Spleen (tissue), 11 donors: ENCODE data around the gene RNF6. TPM values are rescaled to one million over a fixed set of nuclear protein-coding genes. Genes with fewer than 3 reads are reported as not detected.
A peak's percentile ranks its signal among the peaks of the same experiment; 100 is the strongest.

Experiments used
- DNase-seq: peaks from one replicate; pipeline ENCODE4 v3.0.0-alpha.2; 2020
- H3K27ac ChIP-seq, 8 donors: fragments of 200-600 bp; sonication (generic) in 7 of 8; 1 replicate in 4 of 8; 2 replicates in 4 of 8; pipeline versions ENCODE4 v1.5.0 to v1.8.0; 2016 to 2021; ENCODE audit warnings: inconsistent platforms in 4 of 8, mild to moderate bottlenecking in 4 of 8, moderate library complexity in 1 of 8
- H3K27me3 ChIP-seq, 7 donors: fragments of 200-600 bp; sonication (generic) in 6 of 7; replicated peaks in 1 of 7; 1 replicate in 4 of 7; 2 replicates in 3 of 7; pipeline versions ENCODE4 v1.5.0 to v1.8.0; 2016 to 2021; ENCODE audit warnings: inconsistent platforms in 3 of 7, mild to moderate bottlenecking in 1 of 7
- H3K36me3 ChIP-seq, 6 donors: fragments of 200-600 bp; sonication (generic) in 5 of 6; 1 replicate in 4 of 6; 2 replicates in 2 of 6; pipeline versions ENCODE4 v1.5.0 to v1.8.0; 2016 to 2021; ENCODE audit warnings: inconsistent platforms in 2 of 6
- H3K4me1 ChIP-seq, 6 donors: fragments of 200-600 bp; sonication (generic) in 5 of 6; 1 replicate in 3 of 6; 2 replicates in 3 of 6; pipeline versions ENCODE4 v1.5.0 to v1.8.0; 2016 to 2021; ENCODE audit warnings: inconsistent platforms in 3 of 6
- H3K4me3 ChIP-seq, 8 donors: fragments of 200-600 bp; sonication (generic) in 7 of 8; 1 replicate in 4 of 8; 2 replicates in 4 of 8; pipeline versions ENCODE4 v1.5.0 to v1.8.0; 2016 to 2021; ENCODE audit warnings: inconsistent platforms in 4 of 8, mild to moderate bottlenecking in 4 of 8, moderate library complexity in 2 of 8
- H3K9me3 ChIP-seq, 8 donors: fragments of 200-600 bp; sonication (generic) in 7 of 8; 1 replicate in 4 of 8; 2 replicates in 4 of 8; pipeline versions ENCODE4 v1.5.0 to v1.8.0; 2016 to 2021; ENCODE audit warnings: inconsistent platforms in 4 of 8
- POLR2A ChIP-seq, 3 donors: fragments of 450-650 bp; IDR thresholded peaks; one replicate each; pipeline ENCODE4 v1.5.1; 2017; ENCODE audit warnings: antibody characterized with exemption in 3 of 3, mild to moderate bottlenecking in 1 of 3
- POLR2AphosphoS5 ChIP-seq, 3 donors: sonication (generic); formaldehyde crosslinking; IDR thresholded peaks; one replicate each; pipeline ENCODE4 v1.5.1; 2017; ENCODE audit warnings: antibody characterized with exemption in 3 of 3
- whole genome bisulfite sequencing, 5 donors: extraction: QIAGEN DNeasy Blood & Tissue Kit in 3 of 5; methylation state at CpG; one replicate each; pipeline versions ENCODE4 v1.1.5 to v1.1.7; 2013 to 2018; 5-methylcytosine and 5-hydroxymethylcytosine counted together
- intact Hi-C: fragments of 100-400 bp; cut with DNase I; formaldehyde crosslinking; loops from one replicate; pipeline ENCODE4 v1.15.0; 2023; ENCODE audit warnings: low total_unique reads
- polyA plus RNA-seq, 3 donors: library from polyadenylated mRNA; stranded (reverse); fragments of 200-250 nt; gene quantifications; one replicate each; pipeline ENCODE4 v1.2.1, GENCODE V29; 2013
- total RNA-seq, 7 donors: library from RNA; depleted of rRNA in 3 of 7; stranded (reverse); fragments of >200 nt in 3 of 7; fragmentation: NEBNext Ultra II Directional in 4 of 7; extraction: Animal tissue kit (Norgen Biotek cat#: 25700) in 4 of 7; gene quantifications; one replicate each; pipeline versions ENCODE4 v1.1.0 to v1.2.1, GENCODE V29; 2016 to 2021
- TF ChIP-seq, protein P1 (sequence below), 11 experiments: fragments of 200-600 bp in 7 of 11; fragments of 450-650 bp in 4 of 11; sonication (generic) in 4 of 11; IDR thresholded peaks in 8 of 11; conservative IDR thresholded peaks in 3 of 11; 1 replicate in 7 of 11; 2 replicates in 4 of 11; pipeline versions ENCODE4 v1.4.0 to v1.8.0; 2016 to 2021; ENCODE audit warnings: antibody characterized with exemption in 11 of 11, inconsistent platforms in 4 of 11, mild to moderate bottlenecking in 1 of 11
- donor health status: healthy with polysubstance abuse.
- donor health status: DM: no; HTN: no; CAD: no; lungs with moderate emphysema.
- donor health status: DM: no; HTN: no; CAD: no.
- donor health status: Bipolar disorder and iron deficiency.
- donor health status: healthy.
- donor health status: DM: no; HTN: no; CAD: no.
- donor health status: DM: yes; HTN: yes; CAD: no.

Gene RNF6
- total and polyA plus RNA-seq, 10 donors = 13.3 to 39.0 (median 29.7) TPM

DNA sequence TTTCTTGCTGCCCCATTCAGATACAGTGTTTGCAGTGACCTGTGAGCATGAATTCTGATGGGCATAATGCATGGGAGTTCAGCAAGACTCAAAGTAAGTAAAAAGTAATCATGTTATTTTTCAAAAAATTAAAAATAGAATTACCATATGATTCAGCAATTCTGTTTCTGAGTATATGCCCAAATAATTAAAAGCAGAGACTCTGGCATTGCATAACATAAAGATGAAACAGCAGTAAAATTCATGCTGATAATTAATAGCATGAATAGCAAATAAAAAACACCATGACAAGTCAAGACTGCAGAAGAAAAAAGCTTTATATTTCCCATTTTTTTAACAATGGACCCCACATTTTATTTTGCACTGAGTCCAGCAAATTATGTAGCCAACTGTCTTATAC is 21.3 kb downstream of the RNF6 start:
- intact Hi-C loops = no loop called here
- Histone ChIP-seq H3K9me3 (peaks cover 0 to 19% (median 16%) of the 10 kb centered on the region in 8 donors), H3K4me1 (no peaks in the 10 kb centered on the region)

DNA sequence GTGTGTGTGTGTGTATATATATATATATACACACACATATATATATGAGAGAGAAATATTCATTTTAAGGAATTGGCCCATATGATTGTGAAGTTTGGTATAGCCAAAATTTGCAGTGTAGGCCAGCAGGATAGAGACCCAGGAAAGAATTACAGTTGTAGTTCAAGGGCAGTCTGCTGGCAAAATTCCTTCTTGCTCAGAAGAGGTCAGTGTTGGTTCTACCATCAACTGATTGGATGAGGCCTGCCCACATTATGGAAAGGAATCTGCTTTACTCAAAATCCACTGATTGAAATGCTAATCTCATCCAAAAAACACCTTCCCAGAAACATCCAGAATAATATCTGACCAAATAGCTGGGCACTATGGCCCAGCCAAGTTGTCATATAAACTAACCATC is 24.0 kb downstream of the RNF6 start:
- intact Hi-C loops = no loop called here
- Histone ChIP-seq H3K4me3 (no peak overlapping the region), H3K4me1 (no peaks in the 10 kb centered on the region), H3K36me3 (peaks cover 0 to 33% (median 4%) of the 10 kb centered on the region in 6 donors), H3K27ac (no peak overlapping the region), H3K27me3 (no peaks in the 10 kb centered on the region), H3K9me3 (peaks cover 3 to 39% (median 29%) of the 10 kb centered on the region in 8 donors)
- DNase-seq = no peak
- TF ChIP-seq POLR2AphosphoS5 (IDR thresholded peaks at IDR 0.05) = no peak
- TF ChIP-seq, protein P1, sequence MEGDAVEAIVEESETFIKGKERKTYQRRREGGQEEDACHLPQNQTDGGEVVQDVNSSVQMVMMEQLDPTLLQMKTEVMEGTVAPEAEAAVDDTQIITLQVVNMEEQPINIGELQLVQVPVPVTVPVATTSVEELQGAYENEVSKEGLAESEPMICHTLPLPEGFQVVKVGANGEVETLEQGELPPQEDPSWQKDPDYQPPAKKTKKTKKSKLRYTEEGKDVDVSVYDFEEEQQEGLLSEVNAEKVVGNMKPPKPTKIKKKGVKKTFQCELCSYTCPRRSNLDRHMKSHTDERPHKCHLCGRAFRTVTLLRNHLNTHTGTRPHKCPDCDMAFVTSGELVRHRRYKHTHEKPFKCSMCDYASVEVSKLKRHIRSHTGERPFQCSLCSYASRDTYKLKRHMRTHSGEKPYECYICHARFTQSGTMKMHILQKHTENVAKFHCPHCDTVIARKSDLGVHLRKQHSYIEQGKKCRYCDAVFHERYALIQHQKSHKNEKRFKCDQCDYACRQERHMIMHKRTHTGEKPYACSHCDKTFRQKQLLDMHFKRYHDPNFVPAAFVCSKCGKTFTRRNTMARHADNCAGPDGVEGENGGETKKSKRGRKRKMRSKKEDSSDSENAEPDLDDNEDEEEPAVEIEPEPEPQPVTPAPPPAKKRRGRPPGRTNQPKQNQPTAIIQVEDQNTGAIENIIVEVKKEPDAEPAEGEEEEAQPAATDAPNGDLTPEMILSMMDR (IDR thresholded peaks at IDR 0.05 in 8 of 11, conservative IDR thresholded peaks at IDR 0.05 in 3 of 11) = no peak
- no peak for TF ChIP-seq POLR2A (IDR thresholded peaks at IDR 0.05)

More for the DNA sequence above, 21.3 kb downstream of the RNF6 start:
- TF ChIP-seq POLR2AphosphoS5 (IDR thresholded peaks at IDR 0.05) (no peak), POLR2A (IDR thresholded peaks at IDR 0.05) (no peak)
- TF ChIP-seq, protein P1 (IDR thresholded peaks at IDR 0.05 in 8 of 11, conservative IDR thresholded peaks at IDR 0.05 in 3 of 11) = no peak
- Histone ChIP-seq H3K4me3 (no peak overlapping the region), H3K27me3 (no peaks in the 10 kb centered on the region), H3K27ac (no peak overlapping the region), H3K36me3 (peaks cover 0 to 36% (median 4%) of the 10 kb centered on the region in 6 donors)
- DNase-seq = no peak

- TF ChIP-seq, protein P1 (IDR thresholded peaks at IDR 0.05 in 8 of 11, conservative IDR thresholded peaks at IDR 0.05 in 3 of 11) = no peak
- TF ChIP-seq POLR2A (IDR thresholded peaks at IDR 0.05) (no peak), POLR2AphosphoS5 (IDR thresholded peaks at IDR 0.05) (no peak)
- Histone ChIP-seq H3K27me3 (no peaks in the 10 kb centered on the region), H3K27ac (no peak overlapping the region), H3K36me3 (peaks cover 0 to 36% (median 2%) of the 10 kb centered on the region in 6 donors), H3K4me3 (no peak overlapping the region), H3K4me1 (no peaks in the 10 kb centered on the region), H3K9me3 (peaks cover 3 to 48% (median 35%) of the 10 kb centered on the region in 8 donors)
- DNase-seq = no peak
- intact Hi-C loops = no loop called here
Measured at GRCh38 chr13:26197298-26197697, 24.8 kb downstream of the RNF6 start.

- DNase-seq = peak; percentile 80
- TF ChIP-seq, protein P1 (IDR thresholded peaks at IDR 0.05 in 8 of 11, conservative IDR thresholded peaks at IDR 0.05 in 3 of 11) = no peak
- H3K4me3 ChIP-seq = peak overlapping the region; percentile 4 to 87 (median 60)
- peak overlapping the region in 6 of 8 donors; percentile 75 to 94 (median 90) for H3K27ac ChIP-seq
- no peaks in the 10 kb centered on the region for H3K27me3 ChIP-seq
- peaks cover 12 to 39% (median 28%) of the 10 kb centered on the region in 6 donors for H3K4me1 ChIP-seq
- peaks cover 0 to 6% (median 0%) of the 10 kb centered on the region in 6 donors for H3K36me3 ChIP-seq
- intact Hi-C loops = no loop called here
- WGBS, 5 donors = 33 to 60% (median 39%) methylated on average over 21 to 22 of the region's 22 CpGs
- H3K9me3 ChIP-seq = peaks cover 0 to under 1% (median 0%) of the 10 kb centered on the region in 8 donors
Measured at GRCh38 chr13:26186995-26187394, 35.1 kb downstream of the RNF6 start.
